MCF 10A (cell line): Measurements from ENCODE around the gene WDR5B. TPM values are rescaled to one million over a fixed set of nuclear protein-coding genes. Genes with fewer than 3 reads are reported as not detected.

Source experiments
- BruUV-seq: library from RNA; stranded (reverse); fragments of 400-500 nt; replicated peaks from 2 replicates; lab custom pipeline; 2021; lab: Mats Ljungman, UMichigan
- CTCF ChIA-PET: fragments of 300-600 bp; sonication (Branson Sonifier 250); formaldehyde crosslinking; extraction: SDS; loops from one replicate; lab custom pipeline; 2021; ENCODE audit warnings: antibody characterized with exemption, inconsistent platforms; lab: Yijun Ruan, JAX
- POLR2A ChIA-PET: fragments of 300-600, 350-650 bp; sonication (Branson Sonifier 250); formaldehyde crosslinking; extraction: SDS; loops from one replicate; lab custom pipeline; 2020; ENCODE audit warnings: antibody characterized with exemption, inconsistent platforms; lab: Yijun Ruan, JAX
- DNase-seq: peaks from one replicate; pipeline ENCODE4 v3.0.0-alpha.2; 2018; ENCODE audit not compliant: unreplicated experiment
- H3K27ac Mint-ChIP-seq: one replicate; pipeline ENCODE4 v1.8.0; 2022; ENCODE audit warnings: mild to moderate bottlenecking, low read depth, mixed read lengths; ENCODE audit not compliant: unreplicated experiment
- H3K27me3 Mint-ChIP-seq: one replicate; pipeline ENCODE4 v1.8.0; 2022; ENCODE audit warnings: mixed read lengths; ENCODE audit not compliant: insufficient read depth, unreplicated experiment
- H3K36me3 Mint-ChIP-seq: one replicate; pipeline ENCODE4 v1.8.0; 2022; ENCODE audit warnings: mild to moderate bottlenecking, moderate library complexity, mixed read lengths; ENCODE audit not compliant: insufficient read depth, unreplicated experiment
- H3K4me1 Mint-ChIP-seq: one replicate; pipeline ENCODE4 v1.8.0; 2022; ENCODE audit warnings: mixed read lengths; ENCODE audit not compliant: insufficient read depth, unreplicated experiment
- H3K4me3 Mint-ChIP-seq: one replicate; pipeline ENCODE4 v1.8.0; 2022; ENCODE audit warnings: mild to moderate bottlenecking, moderate library complexity, mixed read lengths; ENCODE audit not compliant: unreplicated experiment
- H3K9me3 Mint-ChIP-seq: one replicate; pipeline ENCODE4 v1.8.0; 2022; ENCODE audit warnings: mixed read lengths; ENCODE audit not compliant: unreplicated experiment
- intact Hi-C: fragments of 100-400 bp; cut with micrococcal nuclease; formaldehyde crosslinking; loops from 2 replicates; pipeline ENCODE4 v1.14.1; 2022
- total RNA-seq: library from RNA; stranded (reverse); gene quantifications from 2 replicates; pipeline ENCODE4 v1.2.3, GENCODE V29; 2022
- TF ChIP-seq, protein P1 (sequence below): fragments of 200-600 bp; IDR thresholded peaks from one replicate; pipeline ENCODE4 v1.8.0; 2022; ENCODE audit warnings: antibody characterized with exemption, mild to moderate bottlenecking; ENCODE audit not compliant: unreplicated experiment

Gene WDR5B
- total RNA-seq, 1 experiment from 2014 or later: 10.0 TPM

DNA sequence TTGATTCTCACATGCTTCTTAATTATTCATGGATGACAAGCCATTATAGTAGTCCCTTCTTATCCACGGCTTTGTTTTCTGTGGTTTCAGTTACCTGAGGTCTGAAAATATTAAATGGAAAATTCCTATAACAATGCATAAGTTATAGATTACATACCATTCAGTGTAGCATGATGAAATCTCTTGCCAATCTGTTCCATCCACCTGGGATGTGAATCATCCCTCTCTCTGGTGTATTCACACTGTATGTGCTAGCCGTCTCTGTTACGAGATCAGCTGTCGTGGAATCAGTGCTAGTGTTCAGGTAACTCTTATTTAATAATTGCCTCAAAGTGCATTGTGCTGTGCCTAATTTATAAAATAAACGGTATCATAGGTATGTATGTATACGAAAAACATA lies 5.2 kb downstream of the WDR5B start:
- peaks cover 78% of the 10 kb centered on the region for H3K36me3 Mint-ChIP-seq
- TF ChIP-seq, protein P1, sequence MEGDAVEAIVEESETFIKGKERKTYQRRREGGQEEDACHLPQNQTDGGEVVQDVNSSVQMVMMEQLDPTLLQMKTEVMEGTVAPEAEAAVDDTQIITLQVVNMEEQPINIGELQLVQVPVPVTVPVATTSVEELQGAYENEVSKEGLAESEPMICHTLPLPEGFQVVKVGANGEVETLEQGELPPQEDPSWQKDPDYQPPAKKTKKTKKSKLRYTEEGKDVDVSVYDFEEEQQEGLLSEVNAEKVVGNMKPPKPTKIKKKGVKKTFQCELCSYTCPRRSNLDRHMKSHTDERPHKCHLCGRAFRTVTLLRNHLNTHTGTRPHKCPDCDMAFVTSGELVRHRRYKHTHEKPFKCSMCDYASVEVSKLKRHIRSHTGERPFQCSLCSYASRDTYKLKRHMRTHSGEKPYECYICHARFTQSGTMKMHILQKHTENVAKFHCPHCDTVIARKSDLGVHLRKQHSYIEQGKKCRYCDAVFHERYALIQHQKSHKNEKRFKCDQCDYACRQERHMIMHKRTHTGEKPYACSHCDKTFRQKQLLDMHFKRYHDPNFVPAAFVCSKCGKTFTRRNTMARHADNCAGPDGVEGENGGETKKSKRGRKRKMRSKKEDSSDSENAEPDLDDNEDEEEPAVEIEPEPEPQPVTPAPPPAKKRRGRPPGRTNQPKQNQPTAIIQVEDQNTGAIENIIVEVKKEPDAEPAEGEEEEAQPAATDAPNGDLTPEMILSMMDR: no peak
- CTCF ChIA-PET: interaction anchor here (0.6 to 2.1 kb wide), 7 partner anchors 17 to 863 kb away, joined by 3 to 15 read pairs (median 4); partner anchors contain the start of gene MIX23
- intact Hi-C loops: no loop called here
- H3K4me1 Mint-ChIP-seq: peaks cover 33% of the 10 kb centered on the region
- H3K27me3 Mint-ChIP-seq: no peaks in the 10 kb centered on the region
- no peak for DNase-seq
- no peaks in the 10 kb centered on the region for H3K9me3 Mint-ChIP-seq
- H3K4me3 Mint-ChIP-seq: no peak overlapping the region
- peak overlapping the region; percentile 75 for H3K27ac Mint-ChIP-seq
- POLR2A ChIA-PET: interaction anchor here (0.7 to 1.6 kb wide), 4 partner anchors 17 to 105 kb away, joined by 3 to 9 read pairs (median 4); partner anchors contain the start of gene MIX23
- no TSS peak for BruUV-seq

DNA sequence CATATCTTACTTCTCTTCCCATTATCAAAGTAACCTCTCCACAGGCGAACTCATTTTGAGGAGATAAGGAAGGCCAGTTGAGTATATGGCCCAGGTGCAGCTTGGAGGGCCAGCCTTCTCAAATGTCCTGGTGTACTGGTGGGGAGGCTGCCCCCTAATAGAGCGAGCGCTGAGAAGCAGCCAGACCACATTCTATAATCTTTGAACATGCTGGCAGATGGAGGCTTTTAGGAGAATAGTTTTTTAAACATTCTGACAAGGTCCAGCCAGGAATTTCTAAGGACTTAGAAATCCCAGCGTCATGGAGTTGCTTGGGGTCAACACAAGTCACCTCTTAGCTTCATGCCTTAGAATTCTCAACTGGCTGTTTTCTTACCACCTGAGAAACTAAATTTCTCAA lies 5.8 kb downstream of the WDR5B start:
- intact Hi-C loops: no loop called here
- POLR2A ChIA-PET: interaction anchor here (1.6 to 2.0 kb wide), 2 partner anchors 26 to 103 kb away, joined by 3 to 12 read pairs; partner anchors contain the start of gene FAM162A
- BruUV-seq: no TSS peak
- no peaks in the 10 kb centered on the region for H3K27me3 Mint-ChIP-seq
- TF ChIP-seq, protein P1: no peak
- H3K36me3 Mint-ChIP-seq: peaks cover 73% of the 10 kb centered on the region
- H3K4me1 Mint-ChIP-seq: peaks cover 30% of the 10 kb centered on the region
- no peak for DNase-seq
- H3K4me3 Mint-ChIP-seq: no peak overlapping the region
- H3K9me3 Mint-ChIP-seq: no peaks in the 10 kb centered on the region
- CTCF ChIA-PET: interaction anchor here (1.1 to 2.1 kb wide), 2 partner anchors 17 to 863 kb away, joined by 3 to 15 read pairs; no protein-coding TSS in a partner anchor
- H3K27ac Mint-ChIP-seq: peak overlapping the region; percentile 75

DNA sequence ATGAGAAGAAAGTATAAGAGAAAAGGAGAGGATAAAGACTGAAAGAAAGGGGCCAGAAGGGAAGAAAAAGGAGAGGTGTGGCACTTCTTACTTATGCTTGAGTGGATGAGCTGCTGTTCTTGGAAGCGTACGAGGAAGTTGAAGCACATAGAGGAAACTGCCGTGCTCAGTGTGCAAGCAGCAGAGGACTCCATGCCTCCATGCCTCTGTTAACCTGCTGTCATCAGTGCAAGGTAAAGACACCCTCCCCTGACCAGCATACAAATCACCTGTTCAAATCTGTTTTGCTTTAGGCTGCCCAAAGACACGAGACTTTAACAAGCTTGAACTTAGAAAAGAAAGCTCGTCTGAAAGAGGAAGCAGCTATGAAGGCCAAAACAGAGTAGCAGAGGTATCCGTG lies 6.4 kb downstream of the WDR5B start:
- H3K27ac Mint-ChIP-seq: no peak overlapping the region
- TF ChIP-seq, protein P1: no peak
- POLR2A ChIA-PET: interaction anchor here (0.6 to 2.0 kb wide), 3 partner anchors 12 to 25 kb away, joined by 3 to 12 read pairs (median 4); partner anchors contain the start of gene FAM162A
- intact Hi-C loops: no loop called here
- no peaks in the 10 kb centered on the region for H3K9me3 Mint-ChIP-seq
- no TSS peak for BruUV-seq
- peaks cover 66% of the 10 kb centered on the region for H3K36me3 Mint-ChIP-seq
- H3K4me1 Mint-ChIP-seq: peaks cover 24% of the 10 kb centered on the region
- CTCF ChIA-PET: interaction anchor here (0.6 to 1.5 kb wide), 4 partner anchors 16 to 103 kb away, joined by 3 to 7 read pairs (median 5); no protein-coding TSS in a partner anchor
- DNase-seq: no peak
- H3K27me3 Mint-ChIP-seq: no peaks in the 10 kb centered on the region
- no peak overlapping the region for H3K4me3 Mint-ChIP-seq

DNA sequence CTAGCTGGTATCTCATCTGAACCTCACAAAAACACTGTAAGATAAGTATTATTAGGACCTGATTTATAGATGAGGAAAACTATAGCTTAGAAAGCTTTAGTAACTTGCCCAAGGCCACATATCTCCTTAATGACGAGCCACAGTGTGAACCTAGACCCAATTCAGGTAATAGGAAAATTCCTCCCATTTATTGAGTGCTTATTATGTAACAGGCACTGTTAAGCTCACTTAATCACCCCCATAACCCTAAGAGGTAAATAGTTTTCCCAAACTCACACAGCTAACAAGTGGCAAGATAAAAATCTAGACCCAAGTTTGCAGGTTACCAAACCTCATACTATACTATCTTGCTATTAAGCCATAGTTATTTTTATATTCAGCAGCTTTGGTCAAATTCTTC lies 7.9 kb downstream of the WDR5B start:
- peaks cover 22% of the 10 kb centered on the region for H3K4me1 Mint-ChIP-seq
- ChIA-PET POLR2A (interaction anchor here (0.6 to 1.6 kb wide), 6 partner anchors 8 to 227 kb away, joined by 3 to 8 read pairs (median 4); partner anchors contain the start of genes MIX23 and WDR5B), CTCF (interaction anchor here (0.6 to 1.6 kb wide), 9 partner anchors 12 to 415 kb away, joined by 3 to 6 read pairs (median 3); partner anchors contain the start of gene FAM162A)
- TF ChIP-seq, protein P1: no peak
- DNase-seq: no peak
- H3K27ac Mint-ChIP-seq: no peak overlapping the region
- intact Hi-C loops: no loop called here
- H3K9me3 Mint-ChIP-seq: no peaks in the 10 kb centered on the region
- BruUV-seq: no TSS peak
- no peak overlapping the region for H3K4me3 Mint-ChIP-seq
- H3K36me3 Mint-ChIP-seq: peaks cover 59% of the 10 kb centered on the region
- H3K27me3 Mint-ChIP-seq: no peaks in the 10 kb centered on the region
